GM23338 (cell line): ENCODE measurements around the gene WBP2NL. TPM values are rescaled to one million over a fixed set of nuclear protein-coding genes. Genes with fewer than 3 reads are reported as not detected.

ENCODE experiments used
- ATAC-seq: fragments of 200-7000 bp; cut with Tn5 transposase; 3 replicates; pipeline ENCODE4 v1.9.1; 2020
- DNase-seq: peaks from one replicate; pipeline ENCODE4 v3.0.0-alpha.2; 2015; ENCODE audit warnings: low spot score
- H2AFZ ChIP-seq: fragments of 200-600 bp; sonication (generic); 2 replicates; pipeline ENCODE4 v1.8.0; 2016; ENCODE audit warnings: antibody characterized with exemption, mild to moderate bottlenecking, moderate library complexity
- H3F3A ChIP-seq: fragments of 200-600 bp; sonication (generic); replicated peaks from 2 replicates; pipeline ENCODE4 v1.8.0; 2017; ENCODE audit warnings: antibody characterized with exemption, mixed run types, low read depth
- H3K27ac ChIP-seq: fragments of 200-600 bp; sonication (generic); 2 replicates; pipeline ENCODE4 v1.6.1; 2016; ENCODE audit warnings: low read depth
- H3K27me3 ChIP-seq: fragments of 200-600 bp; sonication (generic); 2 replicates; pipeline ENCODE4 v1.8.0; 2016; ENCODE audit warnings: mild to moderate bottlenecking, mixed run types, moderate library complexity; ENCODE audit not compliant: insufficient read depth
- H3K36me3 ChIP-seq: fragments of 200-600 bp; sonication (generic); 2 replicates; pipeline ENCODE4 v1.8.0; 2016; ENCODE audit warnings: mild to moderate bottlenecking; ENCODE audit not compliant: insufficient read depth
- H3K4me1 ChIP-seq: fragments of 200-600 bp; sonication (generic); 2 replicates; pipeline ENCODE4 v1.8.0; 2016; ENCODE audit warnings: mild to moderate bottlenecking, moderate library complexity; ENCODE audit not compliant: insufficient read depth
- H3K4me2 ChIP-seq: fragments of 200-600 bp; sonication (generic); 2 replicates; pipeline ENCODE4 v1.7.1; 2017; ENCODE audit warnings: mixed run types
- H3K4me3 ChIP-seq: fragments of 200-600 bp; sonication (generic); 2 replicates; pipeline ENCODE4 v1.6.1; 2016; ENCODE audit warnings: mixed run types
- H3K79me2 ChIP-seq: fragments of 200-600 bp; sonication (generic); replicated peaks from 2 replicates; pipeline ENCODE4 v1.8.0; 2017; ENCODE audit warnings: mild to moderate bottlenecking; ENCODE audit not compliant: insufficient read depth
- H3K9me2 ChIP-seq: fragments of 200-600 bp; sonication (generic); 2 replicates; pipeline ENCODE4 v1.8.0; 2017; ENCODE audit not compliant: insufficient read depth
- H4K20me1 ChIP-seq: fragments of 200-600 bp; sonication (generic); replicated peaks from 2 replicates; pipeline ENCODE4 v1.8.0; 2017; ENCODE audit warnings: mild to moderate bottlenecking; ENCODE audit not compliant: insufficient read depth
- H3K27ac Mint-ChIP-seq: 2 replicates; pipeline ENCODE4 v1.8.0; 2020; ENCODE audit warnings: inconsistent platforms, mild to moderate bottlenecking, moderate library complexity, mixed read lengths
- H3K27me3 Mint-ChIP-seq: 3 replicates; pipeline ENCODE4 v1.8.0; 2022; ENCODE audit warnings: low read depth, mild to moderate bottlenecking, moderate library complexity, mixed read lengths, inconsistent platforms; ENCODE audit not compliant: insufficient read depth, poor library complexity
- H3K36me3 Mint-ChIP-seq: 3 replicates; pipeline ENCODE4 v1.8.0; 2021; ENCODE audit warnings: low read depth, mild to moderate bottlenecking, inconsistent platforms, moderate library complexity, mixed read lengths
- H3K4me1 Mint-ChIP-seq: 3 replicates; pipeline ENCODE4 v1.8.0; 2020; ENCODE audit warnings: mild to moderate bottlenecking, inconsistent platforms, mixed read lengths
- H3K4me3 Mint-ChIP-seq: 3 replicates; pipeline ENCODE4 v1.8.0; 2021; ENCODE audit warnings: moderate library complexity, mild to moderate bottlenecking, inconsistent platforms, mixed read lengths
- H3K9me3 Mint-ChIP-seq: 3 replicates; pipeline ENCODE4 v1.8.0; 2020; ENCODE audit warnings: moderate library complexity, mild to moderate bottlenecking, inconsistent platforms, mixed read lengths
- CREB1 ChIP-seq: fragments of 250-450 bp; sonication (Bioruptor Pico); IDR thresholded peaks from 2 replicates; pipeline ENCODE4 v1.5.0; 2020; ENCODE audit warnings: low read depth, mild to moderate bottlenecking, moderate library complexity
- ETS1 ChIP-seq: IDR thresholded peaks from 2 replicates; pipeline ENCODE4 v1.6.1; 2016; ENCODE audit warnings: antibody characterized with exemption
- EZH2phosphoT487 ChIP-seq: fragments of 200-600 bp; sonication (generic); IDR thresholded peaks from one replicate; pipeline ENCODE4 v1.8.1; 2018; ENCODE audit warnings: antibody characterized with exemption; ENCODE audit not compliant: unreplicated experiment
- JUNB ChIP-seq: IDR thresholded peaks from one replicate; pipeline ENCODE4 v1.6.1; 2016; ENCODE audit warnings: antibody characterized with exemption; ENCODE audit not compliant: unreplicated experiment
- POLR2AphosphoS5 ChIP-seq: IDR thresholded peaks from 2 replicates; pipeline ENCODE4 v1.6.1; 2016; ENCODE audit warnings: antibody characterized with exemption, low read depth
- ZNF331 ChIP-seq: fragments of 250-450 bp; sonication (Bioruptor Pico); IDR thresholded peaks from 2 replicates; pipeline ENCODE4 v1.5.0; 2020; ENCODE audit warnings: low read depth, mild to moderate bottlenecking, moderate library complexity
- ZNF462 ChIP-seq: fragments of 250-450 bp; sonication (Bioruptor Pico); IDR thresholded peaks from 2 replicates; pipeline ENCODE4 v1.5.0; 2020; ENCODE audit warnings: mild to moderate bottlenecking, moderate library complexity
- polyA plus RNA-seq: library from polyadenylated mRNA; unstranded; fragments of >200 nt; fragmentation: Nextera tagmentation; extraction: Ambion mirVana; gene quantifications from 2 replicates; pipeline ENCODE4 v1.2.1, GENCODE V29; 2016
- total RNA-seq: library from RNA; depleted of rRNA; stranded (reverse); fragments of >200 nt; shearing (Covaris generic); gene quantifications from 2 replicates; pipeline ENCODE4 v1.2.3, GENCODE V29; 2014

WBP2NL gene
- total and polyA plus RNA-seq, 2 experiments from 2014 or later, result 0.14 TPM; not detected in 1

- H3K4me3 Mint-ChIP-seq, result no peak overlapping the region
- peaks cover 5% of the 10 kb centered on the region for H3K27me3 Mint-ChIP-seq
- no peaks in the 10 kb centered on the region for H3K27me3 ChIP-seq
- peaks cover 3% of the 10 kb centered on the region; the same call in 1 of the 2 replicates for H3K36me3 ChIP-seq
- H3K9me2 ChIP-seq, result peaks cover 5% of the 10 kb centered on the region; the same call in 1 of the 2 replicates
- ATAC-seq (no peak), DNase-seq (no peak)
- H3K27ac Mint-ChIP-seq, result no peak overlapping the region
- H3K9me3 Mint-ChIP-seq, result peaks cover 26% of the 10 kb centered on the region
- H3K4me2 ChIP-seq, result no peak overlapping the region
- H3K4me1 Mint-ChIP-seq, result peaks cover 7% of the 10 kb centered on the region
- H3F3A ChIP-seq, result no peaks in the 10 kb centered on the region
- no peak for TF ChIP-seq EZH2phosphoT487
- TF ChIP-seq CREB1 (CRISPR knock-in tag), result no peak
- no peak for TF ChIP-seq POLR2AphosphoS5
- TF ChIP-seq ETS1, result no peak
- no peak for TF ChIP-seq ZNF331 (CRISPR knock-in tag)
- no peak for TF ChIP-seq JUNB
- peaks cover 6% of the 10 kb centered on the region; the same call in 1 of the 2 replicates for H3K4me1 ChIP-seq
- no peak overlapping the region for H3K27ac ChIP-seq
- H3K79me2 ChIP-seq, result no peaks in the 10 kb centered on the region
- H2AFZ ChIP-seq, result no peak overlapping the region
- H3K36me3 Mint-ChIP-seq, result peaks cover 69% of the 10 kb centered on the region
- H4K20me1 ChIP-seq, result no peaks in the 10 kb centered on the region
- H3K4me3 ChIP-seq, result no peak overlapping the region
These were observed 61.9 kb downstream of the WBP2NL start for GRCh38 chr22:42060489-42060888.

GRCh38 chr22:42061041-42061440 is 62.5 kb downstream of the WBP2NL start:
- Mint-ChIP-seq H3K4me1 (peaks cover 10% of the 10 kb centered on the region), H3K27ac (no peak overlapping the region), H3K36me3 (peaks cover 73% of the 10 kb centered on the region), H3K4me3 (no peak overlapping the region), H3K9me3 (peaks cover 29% of the 10 kb centered on the region), H3K27me3 (peaks cover 8% of the 10 kb centered on the region)
- no peak overlapping the region for H3K4me3 ChIP-seq
- H3K4me2 ChIP-seq, result no peak overlapping the region
- no peaks in the 10 kb centered on the region for H4K20me1 ChIP-seq
- H3K27ac ChIP-seq, result no peak overlapping the region
- H3K79me2 ChIP-seq, result no peaks in the 10 kb centered on the region
- peaks cover 9% of the 10 kb centered on the region for H3K4me1 ChIP-seq
- H3K9me2 ChIP-seq, result peaks cover 5% of the 10 kb centered on the region; the same call in 1 of the 2 replicates
- no peak overlapping the region for H2AFZ ChIP-seq
- peaks cover 3% of the 10 kb centered on the region; the same call in 1 of the 2 replicates for H3K36me3 ChIP-seq
- DNase-seq (no peak), ATAC-seq (no peak)
- no peaks in the 10 kb centered on the region for H3K27me3 ChIP-seq
- H3F3A ChIP-seq, result no peaks in the 10 kb centered on the region
- no peak for TF ChIP-seq EZH2phosphoT487
- TF ChIP-seq ZNF462 (CRISPR knock-in tag), result no peak
